Activated CD8-positive, alpha-beta memory T cell treated with anti-CD3 and anti-CD28 coated beads for 1 hour (primary cell): Measurements from ENCODE around the gene OR1M1.
"Not testable (repeated sequence)": the region's sequence is repeated elsewhere in the genome, so short reads cannot be mapped to it uniquely, and the experiment has no call there.

Experiments used
- DNase-seq, 2 donors: peaks; one replicate each; pipeline ENCODE4 v3.0.0-alpha.2; 2020; ENCODE audit warnings: low read depth in 1 of 2; ENCODE audit errors: extremely low read depth in 1 of 2

OR1M1 gene

DNA sequence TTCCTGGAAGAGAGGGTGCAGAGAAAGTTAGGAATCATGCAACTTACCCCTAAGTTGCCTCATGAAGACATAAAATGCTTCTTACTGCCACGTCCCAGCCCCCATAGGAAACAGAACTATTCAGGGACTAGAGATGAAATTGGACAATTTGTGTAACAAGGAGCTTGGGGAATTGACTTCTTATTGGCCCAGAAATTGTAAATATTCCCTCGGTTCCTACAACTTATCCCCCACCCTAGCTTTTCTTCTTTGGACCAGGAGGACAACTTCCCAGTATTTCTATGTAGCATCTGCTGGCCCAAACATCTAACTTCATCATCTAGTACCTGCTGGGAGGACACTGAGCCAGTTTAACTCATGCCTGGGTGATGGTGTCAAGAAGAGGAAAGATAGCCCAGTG, at the start of gene OR1M1:
Gene OR1M1 (plus strand): TSS at position 301 of the 400 bp plus-strand sequence. CDS start 6,184 bp downstream, outside the sequence.
- no peak for DNase-seq

- DNase-seq, result no peak
Observed at GRCh38 chr19:9037400-9038062, 49.3 kb upstream of the OR1M1 start.

- DNase-seq, result no peak
Observed at GRCh38 chr19:9039728-9040127, 47.1 kb upstream of the OR1M1 start.

- no peak for DNase-seq
Observed at GRCh38 chr19:9040131-9040530, 46.7 kb upstream of the OR1M1 start.

- no peak for DNase-seq
Observed at GRCh38 chr19:9041023-9041422, 45.8 kb upstream of the OR1M1 start.

DNA sequence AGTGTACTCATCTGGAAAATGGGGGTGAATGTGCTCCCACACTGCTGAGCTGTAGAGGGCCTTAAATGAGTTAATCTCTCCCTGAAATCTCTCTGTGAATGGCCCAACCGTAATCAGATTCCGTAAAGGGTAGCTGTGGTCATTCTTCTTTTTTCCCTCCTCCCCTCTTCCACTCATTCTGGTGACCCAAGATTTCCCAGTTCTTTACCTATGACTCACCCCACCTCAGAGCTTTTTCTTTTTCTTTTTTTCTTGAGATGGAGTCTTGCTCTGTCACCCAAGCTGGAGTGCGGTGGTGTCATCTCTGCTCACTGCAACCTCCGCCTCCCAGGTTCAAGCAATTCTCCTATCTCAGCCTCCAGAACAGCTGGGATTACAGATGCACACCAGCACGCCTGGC, 43.3 kb upstream of the OR1M1 start:
- DNase-seq, result no peak

DNA sequence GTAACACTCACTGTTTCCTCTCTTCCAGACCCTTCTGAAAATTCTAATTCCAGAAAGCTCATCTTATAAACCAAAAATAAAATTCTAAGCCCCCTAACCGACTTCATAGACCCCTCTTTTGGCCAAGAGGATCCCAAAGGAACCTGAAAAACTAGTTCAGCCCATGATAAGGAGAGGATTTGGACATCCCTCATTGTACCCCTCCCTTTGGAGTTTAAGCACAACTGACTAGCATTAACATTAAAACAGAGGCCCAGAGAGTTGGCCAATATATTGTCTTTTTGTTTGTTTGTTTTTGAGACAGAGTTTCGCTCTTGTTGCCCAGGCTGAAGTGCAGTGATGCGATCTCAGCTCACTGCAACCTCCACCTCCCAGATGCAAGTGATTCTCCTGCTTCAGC, 42.4 kb upstream of the OR1M1 start:
- DNase-seq, result no peak

DNA sequence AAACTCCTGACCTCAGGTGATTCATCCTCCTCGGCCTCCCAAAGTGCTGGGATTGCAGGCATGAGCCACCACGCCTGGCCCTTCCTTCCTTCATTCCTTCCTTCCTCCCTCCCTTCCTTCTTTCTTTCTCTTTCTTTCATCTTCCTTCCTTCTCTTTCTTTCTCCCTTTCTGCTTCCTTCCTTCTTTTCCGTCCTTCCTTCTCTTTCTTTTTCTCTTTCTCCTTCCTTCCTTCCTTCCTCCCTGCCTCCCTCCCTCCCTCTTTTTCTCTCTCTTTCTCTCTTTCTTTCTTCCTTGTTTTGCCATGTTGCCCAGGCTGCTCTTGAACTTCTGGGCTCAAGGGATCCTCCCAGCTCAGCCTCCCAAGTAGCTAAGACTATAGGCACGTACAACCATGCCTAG, 40.2 kb upstream of the OR1M1 start:
- DNase-seq, result no peak

DNA sequence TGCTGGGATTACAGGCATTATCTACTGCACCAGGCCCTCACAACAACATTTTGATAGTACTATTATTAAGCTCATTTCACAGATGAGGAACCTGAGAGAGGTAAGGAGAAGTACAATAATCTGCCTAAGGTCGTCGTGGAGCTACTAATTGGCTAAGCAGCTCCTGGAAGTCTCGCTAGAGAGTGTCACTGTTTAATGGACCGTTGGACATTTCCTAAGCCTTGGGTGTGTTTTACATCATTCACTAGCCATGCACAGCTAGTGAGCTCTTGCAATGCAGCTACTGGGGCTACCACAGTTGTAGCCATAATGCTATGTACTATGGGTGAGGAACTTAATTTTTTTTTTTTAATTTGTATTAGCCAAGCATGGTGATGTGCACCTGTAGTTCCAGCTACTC, 34.0 kb upstream of the OR1M1 start:
- no peak for DNase-seq

DNA sequence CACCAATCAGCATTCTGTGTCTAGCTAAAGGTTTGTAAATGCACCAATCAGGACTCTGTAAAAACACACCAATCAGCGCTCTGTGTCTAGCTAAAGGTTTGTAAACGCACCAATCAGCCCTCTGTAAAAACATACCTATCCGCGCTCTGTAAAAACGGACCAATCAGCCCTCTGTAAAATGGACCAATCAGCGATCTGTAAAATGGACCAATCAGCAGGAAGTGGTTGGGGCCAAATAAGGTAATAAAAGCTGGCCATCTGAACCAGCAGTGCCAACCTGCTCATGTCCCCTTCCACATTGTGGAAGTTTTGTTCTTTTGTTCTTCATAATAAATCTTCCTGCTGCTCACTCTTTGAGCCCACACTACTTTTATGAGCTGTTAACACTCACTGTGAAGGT, 33.2 kb upstream of the OR1M1 start:
- not testable (repeated sequence) for DNase-seq

- no peak for DNase-seq
Observed at GRCh38 chr19:9054207-9054606, 32.7 kb upstream of the OR1M1 start.

GRCh38 chr19:9054765-9055164, 32.1 kb upstream of the OR1M1 start:
- DNase-seq, result no peak

- DNase-seq, result not testable (repeated sequence)
Observed at GRCh38 chr19:9056131-9056530, 30.7 kb upstream of the OR1M1 start.

- DNase-seq, result no peak
Observed at GRCh38 chr19:9057505-9058258, 29.2 kb upstream of the OR1M1 start.

DNA sequence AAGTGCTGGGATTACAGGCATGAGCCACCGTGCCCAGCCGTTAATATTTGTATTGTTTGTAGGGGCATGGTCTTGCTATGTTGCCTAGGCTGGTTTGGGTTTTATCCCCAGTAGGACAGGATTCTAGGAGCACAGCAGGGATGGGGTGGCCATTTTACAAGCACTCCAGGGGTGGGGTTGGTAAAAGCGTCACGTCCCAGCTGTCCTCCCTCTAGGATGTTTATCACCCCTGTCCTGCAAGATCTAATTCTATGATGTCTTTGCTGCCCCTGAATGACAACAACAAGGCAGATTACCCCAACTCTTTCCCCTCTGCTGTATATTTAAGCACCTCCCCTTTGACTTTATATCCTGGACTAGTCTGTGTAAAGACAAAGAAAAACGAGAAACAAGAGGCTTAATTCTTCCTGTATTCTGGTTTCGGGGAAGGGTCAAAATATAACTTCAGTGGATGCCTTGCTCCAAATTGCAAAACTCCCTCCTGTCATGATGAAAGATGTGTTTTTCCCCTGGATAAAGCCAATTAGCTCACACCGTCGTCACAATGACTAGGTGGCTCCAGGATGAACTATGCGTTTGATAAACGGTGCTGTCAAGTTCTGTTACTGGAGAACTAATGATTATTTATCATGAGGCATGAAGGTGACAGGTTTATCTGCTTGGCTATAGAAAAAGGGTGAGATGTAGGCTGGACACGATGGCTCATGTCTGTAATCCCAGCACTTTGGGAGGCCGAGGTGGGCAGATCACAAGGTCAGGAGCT, 27.8 kb upstream of the OR1M1 start:
- no peak for DNase-seq

GRCh38 chr19:9060564-9061340, 26.1 kb upstream of the OR1M1 start:
- no peak for DNase-seq

DNA sequence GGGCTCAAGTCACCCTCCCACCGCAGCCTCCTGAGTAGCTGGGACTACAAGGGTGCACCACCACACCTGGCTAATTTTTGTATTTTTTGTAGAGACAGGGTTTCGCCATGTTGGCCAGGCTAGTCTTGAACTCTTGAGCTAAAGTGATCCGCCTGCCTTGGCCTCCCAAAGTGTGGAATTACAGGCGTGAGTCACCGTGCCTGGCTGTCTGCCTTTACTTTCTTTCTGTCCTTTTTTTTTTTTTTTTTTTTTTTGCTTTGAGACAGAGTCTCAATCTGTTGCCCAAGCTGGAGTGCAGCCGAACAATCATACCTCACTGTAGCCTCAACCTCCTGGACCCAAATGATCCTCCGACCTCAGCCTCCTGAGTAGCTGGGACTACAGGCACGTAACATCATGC, 25.0 kb upstream of the OR1M1 start:
- no peak for DNase-seq

DNA sequence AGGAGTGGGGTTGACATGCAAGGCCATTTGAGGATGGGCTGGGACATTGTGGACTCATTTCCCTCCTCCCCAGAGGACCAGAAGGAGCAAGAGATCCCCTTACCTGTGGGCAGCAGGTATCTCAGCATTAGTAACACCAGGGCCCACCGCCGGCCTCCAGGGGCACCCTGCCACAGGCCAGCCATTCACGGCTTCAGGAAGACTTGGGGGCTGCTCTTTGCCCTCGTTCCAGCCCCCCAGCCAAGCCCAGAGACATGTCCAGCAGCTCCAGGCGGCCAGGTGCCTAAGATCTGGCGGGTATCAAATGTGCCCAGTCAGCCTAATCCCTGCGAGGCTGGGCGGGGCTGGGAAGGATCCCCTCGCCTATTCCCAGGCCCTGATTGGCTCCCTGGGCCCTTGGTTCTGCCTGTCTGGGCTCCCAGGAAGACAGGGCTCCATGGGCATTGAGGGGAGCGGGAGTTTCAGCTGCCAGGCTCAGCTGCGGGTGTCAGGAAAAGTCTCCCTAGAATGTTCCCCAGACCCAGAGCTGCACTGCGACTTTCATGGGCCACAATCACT, 21.3 kb upstream of the OR1M1 start:
- DNase-seq, result no peak

GRCh38 chr19:9070066-9070465, 16.8 kb upstream of the OR1M1 start:
- DNase-seq, result no peak

DNA sequence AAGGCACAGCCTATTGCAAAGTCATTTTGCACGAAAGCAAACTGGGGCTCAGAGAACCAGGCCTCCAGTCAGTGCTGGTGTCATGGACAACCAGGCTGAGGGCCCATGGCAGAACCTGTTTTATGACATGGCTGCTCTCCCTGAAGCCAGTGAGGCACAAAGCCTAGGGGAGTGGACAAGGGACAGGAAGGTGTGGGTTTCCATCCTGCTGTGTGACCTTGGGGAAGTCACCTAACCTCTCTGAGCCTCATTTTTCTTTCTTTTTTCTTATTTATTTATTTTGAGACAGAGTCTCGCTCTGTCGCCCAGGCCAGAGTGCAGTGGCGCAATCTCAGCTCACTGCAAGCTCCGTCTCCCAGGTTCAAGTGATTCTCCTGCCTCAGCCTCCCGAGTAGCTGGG, 15.1 kb upstream of the OR1M1 start:
- not testable (repeated sequence) for DNase-seq

GRCh38 chr19:9073806-9074205, 13.1 kb upstream of the OR1M1 start:
- DNase-seq, result no peak
